SKM-1 treated with dmso at 0.1 percent for 144 hours (cell line): ENCODE results near the gene CYP3A7.
"Not testable (repeated sequence)": the region's sequence is repeated elsewhere in the genome, so short reads cannot be mapped to it uniquely, and the experiment has no call there.

Experiments
- DNase-seq: peaks from one replicate; lab custom pipeline; 2025; ENCODE audit not compliant: unreplicated experiment; lab: John Stamatoyannopoulos, UW

Gene CYP3A7

DNA sequence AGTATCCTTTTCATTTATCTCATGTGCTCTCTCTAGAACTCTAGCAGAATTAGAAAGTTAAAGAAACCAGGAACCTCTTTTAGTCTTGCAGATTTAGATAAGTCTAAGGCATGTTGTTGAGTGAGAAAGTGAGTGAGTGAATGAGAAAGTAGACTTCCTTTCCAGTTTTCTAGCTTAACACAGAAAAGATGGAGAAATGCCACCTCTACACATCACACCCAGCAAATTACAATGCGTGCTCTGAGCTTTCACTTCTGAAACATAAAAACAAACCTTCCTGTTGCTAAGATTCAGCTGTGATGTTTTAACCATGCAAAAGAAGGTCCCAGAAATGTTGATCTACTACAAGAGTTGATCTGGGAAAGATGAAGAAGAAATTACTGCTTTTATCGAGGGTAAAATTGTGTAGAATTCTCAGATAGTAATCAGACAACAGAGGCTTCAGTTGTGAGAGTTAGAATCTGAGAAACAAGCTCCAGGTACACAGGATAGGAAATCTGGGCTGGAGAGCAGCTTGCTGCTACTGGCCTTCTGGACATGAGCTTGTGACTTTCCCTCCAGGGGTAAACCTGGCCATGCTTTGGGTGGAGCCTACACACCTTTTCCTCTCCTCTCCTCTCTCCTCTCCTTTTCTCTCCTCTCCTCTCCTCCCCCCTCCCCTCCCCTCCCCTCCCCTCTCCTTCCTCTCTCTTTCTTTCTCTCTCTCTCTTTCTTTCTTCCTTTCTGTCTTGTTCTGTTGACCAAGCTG lies 59.8 kb downstream of the CYP3A7 start:
- no peak for DNase-seq

DNA sequence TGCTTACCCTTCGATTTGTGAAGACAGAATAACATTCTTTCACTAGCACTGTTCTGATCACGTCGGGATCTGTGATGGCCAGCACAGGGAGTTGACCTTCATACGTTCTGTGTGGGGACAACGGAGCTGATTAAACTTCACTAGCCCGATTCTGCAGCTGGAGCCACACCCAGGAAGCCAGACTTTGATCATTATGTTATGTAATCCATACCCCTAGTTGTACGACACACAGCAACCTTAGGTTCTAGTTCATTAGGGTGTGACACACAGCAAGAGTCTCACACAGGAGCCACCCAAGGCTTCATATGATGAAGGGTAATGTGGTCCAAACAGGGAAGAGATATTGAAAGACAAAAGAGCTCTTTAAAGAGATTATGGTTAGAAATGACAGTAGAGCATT lies 62.4 kb downstream of the CYP3A7 start:
- no peak for DNase-seq

DNA sequence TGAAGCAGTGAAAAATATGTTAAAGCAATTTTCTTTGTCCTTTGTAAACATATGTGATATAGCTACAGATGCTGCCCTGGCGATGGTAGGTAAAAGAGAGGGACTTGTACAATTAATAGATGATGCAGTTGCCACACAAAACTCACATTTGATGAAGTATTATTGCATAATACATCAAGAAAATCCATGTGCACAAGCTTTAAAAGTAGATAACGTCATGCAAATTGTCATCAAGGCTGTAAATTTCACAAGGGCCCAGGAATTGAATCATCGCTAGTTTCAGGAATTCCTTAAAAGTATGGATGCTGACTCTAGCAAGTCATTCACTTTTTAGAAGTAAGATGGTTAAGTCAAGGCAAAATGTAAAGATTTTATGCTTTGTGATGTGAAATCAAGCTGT lies 65.2 kb downstream of the CYP3A7 start:
- DNase-seq, result no peak

DNA sequence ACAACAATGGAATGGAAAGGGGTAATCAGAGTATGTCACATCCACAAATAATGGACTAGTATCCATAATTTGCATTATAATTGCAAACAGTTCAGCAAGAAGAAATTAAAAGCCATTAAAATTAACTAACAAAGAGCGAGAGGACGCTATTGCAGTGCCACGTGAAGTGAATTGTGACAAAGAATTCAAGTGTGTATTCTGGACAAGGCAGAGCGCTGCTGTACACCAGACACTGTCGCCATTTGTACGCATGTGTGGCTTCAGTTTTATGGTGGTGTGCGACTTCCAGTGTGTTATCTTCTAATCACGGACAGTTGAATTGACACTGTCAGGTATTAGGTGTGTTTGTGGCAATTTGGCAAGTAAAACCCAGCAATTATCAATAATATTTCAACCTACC lies 66.5 kb downstream of the CYP3A7 start:
- DNase-seq, result no peak

DNA sequence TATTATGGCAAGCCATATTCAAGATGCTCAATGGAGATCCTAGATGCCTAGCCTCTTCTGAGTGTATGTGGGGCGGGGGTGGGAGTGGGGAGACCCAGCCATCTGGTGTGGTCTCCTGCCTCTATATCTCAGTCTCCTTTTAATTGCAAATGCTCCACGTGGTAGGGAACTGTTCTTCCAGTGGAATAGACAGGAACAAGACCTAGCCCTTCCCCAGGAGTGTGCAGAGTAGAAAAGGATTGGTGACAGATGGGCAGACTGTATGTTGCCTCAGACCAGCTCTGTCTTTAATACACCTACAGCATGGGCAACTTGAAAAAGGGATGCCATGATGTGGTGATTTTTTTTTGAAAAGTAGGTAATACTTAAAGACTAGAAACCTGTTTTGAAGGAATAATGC lies 67.8 kb downstream of the CYP3A7 start:
- DNase-seq, result no peak

DNA sequence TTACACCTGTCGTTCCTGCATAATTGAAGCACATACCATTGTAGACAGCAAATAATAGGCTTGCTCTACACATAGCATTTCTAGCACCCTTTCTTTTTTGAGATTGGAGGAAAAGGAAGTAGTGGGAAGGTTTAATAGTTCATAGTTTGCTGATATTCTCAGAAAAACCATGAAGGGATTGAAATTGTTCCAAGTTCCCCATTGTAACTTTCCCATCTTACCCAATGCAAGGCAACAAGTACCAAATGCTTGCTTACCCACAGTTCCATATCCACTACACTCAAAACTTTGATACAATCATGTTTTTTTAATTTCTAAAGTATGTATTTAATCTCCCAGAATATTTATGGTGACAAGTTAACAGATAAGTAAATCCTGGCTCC lies 69.0 kb downstream of the CYP3A7 start:
- DNase-seq, result no peak

DNA sequence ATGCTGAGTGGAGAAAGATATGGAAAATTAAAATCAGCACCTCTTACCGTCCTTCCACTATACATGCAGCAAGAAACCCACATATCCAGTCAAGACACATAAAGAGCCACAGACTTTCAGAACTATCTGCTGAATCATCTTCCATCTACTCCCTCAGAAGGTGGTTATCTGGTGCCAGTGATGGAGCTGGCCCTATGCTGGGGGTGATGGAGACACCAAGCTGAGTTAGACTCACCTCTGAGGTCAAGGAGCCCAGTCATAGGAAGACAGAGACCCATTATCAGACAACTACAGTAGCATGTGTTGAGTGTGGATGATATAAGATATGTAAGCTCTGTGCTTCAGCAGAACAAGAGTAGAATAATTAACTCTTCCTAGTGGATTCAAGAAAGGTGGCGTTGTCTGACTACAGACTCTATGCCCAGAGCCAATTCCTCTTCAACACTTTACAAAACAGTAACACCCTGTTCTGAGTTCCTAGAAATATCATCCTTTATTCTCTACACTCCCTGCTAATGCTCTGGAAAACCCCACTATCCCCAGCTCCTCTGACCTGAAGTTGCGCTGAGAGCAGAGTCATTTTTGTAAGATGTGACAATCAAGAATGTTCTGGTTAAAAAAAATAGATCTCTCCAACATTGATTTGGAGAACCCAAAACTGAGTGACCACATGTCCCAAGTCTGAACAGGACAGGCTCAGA lies 69.5 kb downstream of the CYP3A7 start:
- no peak for DNase-seq

DNA sequence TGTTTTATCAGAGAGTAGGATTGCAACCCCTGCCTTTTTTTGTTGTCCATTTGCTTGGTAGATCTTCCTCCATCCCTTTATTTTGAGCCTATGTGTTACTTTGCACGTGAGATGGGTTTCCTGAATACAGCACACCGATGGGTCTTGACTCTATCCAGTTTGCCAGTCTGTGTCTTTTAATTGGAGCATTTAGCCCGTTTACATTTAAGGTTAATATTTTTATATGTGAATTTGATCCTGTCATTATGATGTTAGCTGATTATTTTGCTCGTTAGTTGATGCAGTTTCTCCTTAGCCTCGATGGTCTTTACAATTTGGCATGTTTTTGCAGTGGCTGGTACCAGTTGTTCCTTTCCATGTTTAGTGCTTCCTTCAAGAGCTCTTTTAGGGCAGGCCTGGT lies 77.1 kb downstream of the CYP3A7 start:
- DNase-seq, result not testable (repeated sequence)
